IMR-90 (cell line): Measurements from ENCODE around the gene CNKSR2. TPM values are rescaled to one million over a fixed set of nuclear protein-coding genes. Genes with fewer than 3 reads are reported as not detected.

Experiments
- ATAC-seq: fragments of 200-7000 bp; cut with Tn5 transposase; 2 replicates; pipeline ENCODE4 v1.9.1; 2020; ENCODE audit warnings: low read depth, mild to moderate bottlenecking, moderate library complexity
- BruUV-seq: library from RNA; stranded (reverse); fragments of 400-500 nt; replicated peaks from 2 replicates; lab custom pipeline; 2021; lab: Mats Ljungman, UMichigan
- CTCF ChIA-PET: fragments of 300-600 bp; formaldehyde crosslinking; extraction: SDS; loops from one replicate; lab custom pipeline; 2021; ENCODE audit warnings: antibody characterized with exemption; lab: Yijun Ruan, JAX
- POLR2A ChIA-PET: fragments of 300-600 bp; sonication (Branson Sonifier 250); formaldehyde crosslinking; loops from one replicate; lab custom pipeline; 2022; ENCODE audit warnings: antibody characterized with exemption; ENCODE audit not compliant: unreplicated experiment; lab: Charles Lee
- DNase-seq: peaks from one replicate; pipeline ENCODE4 v3.0.0; 2013
- H2AFZ ChIP-seq: replicated peaks from 2 replicates; pipeline ENCODE3; 2013; ENCODE audit warnings: low read length, mild to moderate bottlenecking; ENCODE audit not compliant: poor library complexity
- H2AK5ac ChIP-seq: 2 replicates; pipeline ENCODE4 v1.6.1; 2013; ENCODE audit warnings: low read depth, low read length, inconsistent platforms
- H2AK9ac ChIP-seq: replicated peaks from 2 replicates; pipeline ENCODE3; 2013; ENCODE audit warnings: mild to moderate bottlenecking, low read depth, low read length, moderate library complexity; ENCODE audit not compliant: poor library complexity
- H2BK120ac ChIP-seq: 2 replicates; pipeline ENCODE4 v1.6.1; 2013; ENCODE audit warnings: low read depth, low read length, inconsistent platforms
- H2BK15ac ChIP-seq: 3 replicates; pipeline ENCODE4 v1.6.1; 2013; ENCODE audit warnings: low read depth, low read length, inconsistent platforms
- H2BK20ac ChIP-seq: 2 replicates; pipeline ENCODE4 v1.6.1; 2013; ENCODE audit warnings: low read depth, mild to moderate bottlenecking, inconsistent platforms, low read length, moderate library complexity
- H2BK5ac ChIP-seq: 2 replicates; pipeline ENCODE4 v1.6.1; 2013; ENCODE audit warnings: mild to moderate bottlenecking, low read depth, low read length, inconsistent platforms; ENCODE audit not compliant: poor library complexity, severe bottlenecking
- H3K14ac ChIP-seq: replicated peaks from 2 replicates; pipeline ENCODE4 v1.6.1; 2013; ENCODE audit warnings: low read depth, low read length, inconsistent platforms
- H3K18ac ChIP-seq: 2 replicates; pipeline ENCODE4 v1.6.1; 2013; ENCODE audit warnings: low read depth, low read length, control low read depth
- H3K23ac ChIP-seq: 2 replicates; pipeline ENCODE4 v1.6.1; 2013; ENCODE audit warnings: low read depth, low read length, inconsistent platforms
- H3K27ac ChIP-seq: 2 replicates; pipeline ENCODE4 v1.5.1; 2013; ENCODE audit warnings: mild to moderate bottlenecking, control low read depth, low read length; ENCODE audit not compliant: insufficient read depth
- H3K27me3 ChIP-seq: 2 replicates; pipeline ENCODE4 v1.6.1; 2013; ENCODE audit warnings: low read length; ENCODE audit not compliant: control insufficient read depth, insufficient read depth
- H3K36me3 ChIP-seq: 2 replicates; pipeline ENCODE4 v1.6.1; 2013; ENCODE audit warnings: low read length, mixed read lengths; ENCODE audit not compliant: control insufficient read depth, insufficient read depth
- H3K4ac ChIP-seq: 2 replicates; pipeline ENCODE4 v1.6.1; 2013; ENCODE audit warnings: low read depth, low read length, inconsistent platforms
- H3K4me1 ChIP-seq: 2 replicates; pipeline ENCODE4 v1.6.1; 2013; ENCODE audit warnings: low read length, mixed read lengths; ENCODE audit not compliant: control insufficient read depth, insufficient read depth
- H3K4me2 ChIP-seq: 2 replicates; pipeline ENCODE4 v1.6.1; 2013; ENCODE audit warnings: low read depth, mild to moderate bottlenecking, control low read depth, low read length, moderate library complexity
- H3K4me3 ChIP-seq: 2 replicates; pipeline ENCODE4 v1.5.1; 2013; ENCODE audit warnings: low read depth, mild to moderate bottlenecking, control low read depth, low read length, moderate library complexity; ENCODE audit not compliant: insufficient read depth
- H3K56ac ChIP-seq: 2 replicates; pipeline ENCODE4 v1.6.1; 2013; ENCODE audit warnings: low read length, inconsistent platforms; ENCODE audit not compliant: insufficient read depth; ENCODE audit errors: extremely low read depth
- H3K79me1 ChIP-seq, 2 experiments: 2 replicates each; pipeline ENCODE4 v1.6.1; 2013; ENCODE audit warnings: low read length in 2 of 2, inconsistent platforms in 1 of 2, low read depth in 1 of 2
- H3K9ac ChIP-seq: 2 replicates; pipeline ENCODE4 v1.6.1; 2013; ENCODE audit warnings: low read depth, low read length, control low read depth
- H3K9me1 ChIP-seq: 2 replicates; pipeline ENCODE4 v1.6.1; 2013; ENCODE audit warnings: low read length, inconsistent platforms; ENCODE audit not compliant: insufficient read depth
- H3K9me3 ChIP-seq: 2 replicates; pipeline ENCODE4 v1.6.1; 2013; ENCODE audit warnings: low read length; ENCODE audit not compliant: control insufficient read depth, insufficient read depth
- H4K20me1 ChIP-seq: 2 replicates; pipeline ENCODE4 v1.6.1; 2013; ENCODE audit warnings: low read length, inconsistent platforms; ENCODE audit not compliant: insufficient read depth
- H4K5ac ChIP-seq: 2 replicates; pipeline ENCODE4 v1.6.1; 2013; ENCODE audit warnings: mild to moderate bottlenecking, low read depth, low read length, control low read depth
- H4K8ac ChIP-seq, 2 experiments: 2 replicates each; pipeline ENCODE4 v1.6.1; 2013; ENCODE audit warnings: low read depth in 2 of 2, low read length in 2 of 2, control low read depth in 1 of 2, inconsistent platforms in 1 of 2
- H4K91ac ChIP-seq: 2 replicates; pipeline ENCODE4 v1.6.1; 2013; ENCODE audit warnings: low read depth, low read length, inconsistent platforms; ENCODE audit not compliant: insufficient read depth
- BHLHE40 ChIP-seq: fragments of 150-350 bp; IDR thresholded peaks from 2 replicates; pipeline ENCODE4 v1.6.1; 2016; ENCODE audit warnings: mild to moderate bottlenecking, low read depth, low read length
- CEBPB ChIP-seq: IDR thresholded peaks from 2 replicates; pipeline ENCODE4 v1.6.1; 2012; ENCODE audit warnings: low read depth, low read length, improper control_type of control experiment
- CHD1 ChIP-seq: IDR thresholded peaks from 2 replicates; pipeline ENCODE4 v1.6.1; 2012; ENCODE audit warnings: low read depth, low read length, improper control_type of control experiment
- CTCF ChIP-seq: conservative IDR thresholded peaks from 2 replicates; pipeline ENCODE4 v1.5.1; 2012; ENCODE audit warnings: mild to moderate bottlenecking, low read depth, low read length, improper control_type of control experiment
- ELK1 ChIP-seq: fragments of 150-350 bp; IDR thresholded peaks from 2 replicates; pipeline ENCODE4 v1.6.1; 2016; ENCODE audit warnings: low read depth, mild to moderate bottlenecking, low read length, moderate library complexity, borderline replicate concordance
- FOS ChIP-seq: fragments of 150-350 bp; IDR thresholded peaks from 2 replicates; pipeline ENCODE4 v1.6.1; 2016; ENCODE audit warnings: low read depth, low read length
- MAFK ChIP-seq: IDR thresholded peaks from 2 replicates; pipeline ENCODE4 v1.6.1; 2012; ENCODE audit warnings: low read depth, low read length, improper control_type of control experiment
- MAZ ChIP-seq: IDR thresholded peaks from 2 replicates; pipeline ENCODE4 v1.6.1; 2012; ENCODE audit warnings: low read depth, mild to moderate bottlenecking, low read length, improper control_type of control experiment, moderate library complexity, borderline replicate concordance
- MXI1 ChIP-seq: IDR thresholded peaks from 2 replicates; pipeline ENCODE4 v1.6.1; 2012; ENCODE audit warnings: low read depth, mild to moderate bottlenecking, low read length, moderate library complexity, borderline replicate concordance
- NFE2L2 ChIP-seq: fragments of 150-350 bp; IDR thresholded peaks from 2 replicates; pipeline ENCODE4 v1.6.1; 2016; ENCODE audit warnings: low read depth, mild to moderate bottlenecking, low read length
- POLR2A ChIP-seq: IDR thresholded peaks from 2 replicates; pipeline ENCODE4 v1.6.1; 2012; ENCODE audit warnings: mild to moderate bottlenecking, low read depth, low read length
- RAD21 ChIP-seq: IDR thresholded peaks from 2 replicates; pipeline ENCODE4 v1.6.1; 2012; ENCODE audit warnings: low read length, improper control_type of control experiment
- RCOR1 ChIP-seq: IDR thresholded peaks from 2 replicates; pipeline ENCODE4 v1.6.1; 2012; ENCODE audit warnings: mild to moderate bottlenecking, low read length, improper control_type of control experiment; ENCODE audit not compliant: insufficient replicate concordance
- RFX5 ChIP-seq: IDR thresholded peaks from 2 replicates; pipeline ENCODE4 v1.8.0; 2012; ENCODE audit warnings: low read depth, mild to moderate bottlenecking, low read length, moderate library complexity
- SMC3 ChIP-seq: fragments of 150-350 bp; IDR thresholded peaks from 2 replicates; pipeline ENCODE4 v1.6.1; 2016; ENCODE audit warnings: low read depth, mild to moderate bottlenecking, antibody characterized with exemption, low read length, moderate library complexity
- WGBS, 2 experiments: methylation state at CpG; one replicate each; pipeline versions ENCODE4 v1.1.5 to v1.1.7; 2013; ENCODE audit warnings: missing lambda C conversion rate in 2 of 2; ENCODE audit not compliant: insufficient read length in 1 of 2; ENCODE audit errors: extremely low coverage in 2 of 2; 5-methylcytosine and 5-hydroxymethylcytosine counted together
- dilution Hi-C: fragments of 300-500 bp; cut with HindIII; formaldehyde crosslinking; loops from one replicate; pipeline ENCODE4 v1.14.3; 2018; ENCODE audit warnings: low sequenced_read_pairs; ENCODE audit not compliant: unreplicated experiment
- in situ Hi-C: fragments of 300-500 bp; cut with MboI; formaldehyde crosslinking; loops from 3 replicates; pipeline ENCODE4 v1.14.3; 2019; ENCODE audit warnings: low sequenced_read_pairs, inconsistent platforms, mixed read lengths
- intact Hi-C: fragments of 100-400 bp; cut with micrococcal nuclease; formaldehyde crosslinking; loops from 2 replicates; pipeline ENCODE4 v1.10.0; 2022
- polyA plus RNA-seq, 3 experiments: library from polyadenylated mRNA; depleted of rRNA; stranded (reverse); fragments of >200 nt; gene quantifications; 2 replicates each; pipeline ENCODE4 v1.2.3, GENCODE V29; 2012; ENCODE audit warnings: low replicate concordance in 1 of 3
- total RNA-seq: library from RNA; depleted of rRNA; stranded (reverse); fragments of >200 nt; gene quantifications from 2 replicates; pipeline ENCODE4 v1.2.3, GENCODE V29; 2012
- TF ChIP-seq, protein P1 (sequence below): fragments of 150-350 bp; IDR thresholded peaks from 2 replicates; pipeline ENCODE4 v1.6.1; 2017; ENCODE audit warnings: mild to moderate bottlenecking, antibody characterized with exemption, low read length, low read depth

Gene CNKSR2
- total and polyA plus RNA-seq, 2 of the 4 experiments (the other 2 are of a cell fraction) = 0.14 to 0.90 TPM

- Histone ChIP-seq H2BK5ac (no peak overlapping the region), H3K4ac (no peak overlapping the region), H3K4me2 (no peak overlapping the region), H4K91ac (no peak overlapping the region), H3K9ac (no peak overlapping the region), H2BK15ac (no peak overlapping the region), H2BK20ac (no peak overlapping the region), H4K8ac (no peak overlapping the region), H3K79me1 (no peaks in the 10 kb centered on the region), H3K23ac (no peak overlapping the region), H3K36me3 (no peaks in the 10 kb centered on the region), H2AK9ac (no peak overlapping the region), H2AFZ (no peak overlapping the region), H3K14ac (no peak overlapping the region), H3K18ac (no peak overlapping the region), H2BK120ac (no peak overlapping the region), H3K9me1 (no peaks in the 10 kb centered on the region), H3K4me1 (no peaks in the 10 kb centered on the region), H3K56ac (no peak overlapping the region), H3K27me3 (no peaks in the 10 kb centered on the region), H3K9me3 (no peaks in the 10 kb centered on the region), H3K27ac (no peak overlapping the region), H3K4me3 (no peak overlapping the region), H2AK5ac (no peak overlapping the region), H4K5ac (no peak overlapping the region), H4K20me1 (no peaks in the 10 kb centered on the region)
- intact Hi-C loops = loop anchor here (10.0 kb wide), 1 partner anchor 56 kb away; no protein-coding TSS in a partner anchor
- no peak for DNase-seq
- ChIA-PET CTCF (no interaction called here), POLR2A (no interaction called here)
- no peak for ATAC-seq
- dilution Hi-C loops = no loop called here
- no peak for TF ChIP-seq MXI1
- TF ChIP-seq NFE2L2 = no peak
- no peak for TF ChIP-seq POLR2A
- TF ChIP-seq BHLHE40 = no peak
- TF ChIP-seq RAD21 = no peak
- no peak for TF ChIP-seq RCOR1
- TF ChIP-seq CHD1 = no peak
- no peak for TF ChIP-seq CTCF
- no peak for TF ChIP-seq RFX5
- TF ChIP-seq, protein P1, sequence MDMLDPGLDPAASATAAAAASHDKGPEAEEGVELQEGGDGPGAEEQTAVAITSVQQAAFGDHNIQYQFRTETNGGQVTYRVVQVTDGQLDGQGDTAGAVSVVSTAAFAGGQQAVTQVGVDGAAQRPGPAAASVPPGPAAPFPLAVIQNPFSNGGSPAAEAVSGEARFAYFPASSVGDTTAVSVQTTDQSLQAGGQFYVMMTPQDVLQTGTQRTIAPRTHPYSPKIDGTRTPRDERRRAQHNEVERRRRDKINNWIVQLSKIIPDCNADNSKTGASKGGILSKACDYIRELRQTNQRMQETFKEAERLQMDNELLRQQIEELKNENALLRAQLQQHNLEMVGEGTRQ = no peak
- no peak for TF ChIP-seq SMC3
- no peak for TF ChIP-seq FOS
- TF ChIP-seq MAFK = no peak
- no peak for TF ChIP-seq ELK1
- TF ChIP-seq MAZ = no peak
- no peak for TF ChIP-seq CEBPB
- no CpG with 5 or more reads among the region's 1 CpG for WGBS, 2 experiments
- no TSS peak for BruUV-seq
- in situ Hi-C loops = no loop called here
Measured at GRCh38 chrX:21438792-21439191, 64.6 kb downstream of the CNKSR2 start.
